Nephron (organoid): ENCODE results near the gene CSRNP2.

Experiments
- H3K27ac Mint-ChIP-seq, 3 experiments: 2 replicates each; pipeline ENCODE4 v1.8.0; 2020; ENCODE audit warnings: mixed read lengths in 3 of 3, mild to moderate bottlenecking in 2 of 3, moderate library complexity in 1 of 3
- H3K27me3 Mint-ChIP-seq: 2 replicates; pipeline ENCODE4 v1.8.0; 2021; ENCODE audit warnings: low read depth, mild to moderate bottlenecking, moderate library complexity, mixed read lengths
- H3K36me3 Mint-ChIP-seq: 2 replicates; pipeline ENCODE4 v1.8.0; 2020; ENCODE audit warnings: low read depth, mixed read lengths
- H3K4me1 Mint-ChIP-seq: 2 replicates; pipeline ENCODE4 v1.8.0; 2020; ENCODE audit warnings: mixed read lengths
- H3K4me3 Mint-ChIP-seq, 3 experiments: 2 replicates each; pipeline ENCODE4 v1.8.0; 2020; ENCODE audit warnings: mild to moderate bottlenecking in 3 of 3, mixed read lengths in 3 of 3, moderate library complexity in 2 of 3
- H3K9me3 Mint-ChIP-seq: 2 replicates; pipeline ENCODE4 v1.8.0; 2020; ENCODE audit warnings: mixed read lengths
- TF ChIP-seq, protein P1 (sequence below), 3 experiments: fragments of 200-600 bp; sonication (generic); IDR thresholded peaks; one replicate each; pipeline ENCODE4 v1.5.0; 2021; ENCODE audit warnings: antibody characterized with exemption in 3 of 3; ENCODE audit not compliant: unreplicated experiment in 3 of 3

The CSRNP2 gene

DNA sequence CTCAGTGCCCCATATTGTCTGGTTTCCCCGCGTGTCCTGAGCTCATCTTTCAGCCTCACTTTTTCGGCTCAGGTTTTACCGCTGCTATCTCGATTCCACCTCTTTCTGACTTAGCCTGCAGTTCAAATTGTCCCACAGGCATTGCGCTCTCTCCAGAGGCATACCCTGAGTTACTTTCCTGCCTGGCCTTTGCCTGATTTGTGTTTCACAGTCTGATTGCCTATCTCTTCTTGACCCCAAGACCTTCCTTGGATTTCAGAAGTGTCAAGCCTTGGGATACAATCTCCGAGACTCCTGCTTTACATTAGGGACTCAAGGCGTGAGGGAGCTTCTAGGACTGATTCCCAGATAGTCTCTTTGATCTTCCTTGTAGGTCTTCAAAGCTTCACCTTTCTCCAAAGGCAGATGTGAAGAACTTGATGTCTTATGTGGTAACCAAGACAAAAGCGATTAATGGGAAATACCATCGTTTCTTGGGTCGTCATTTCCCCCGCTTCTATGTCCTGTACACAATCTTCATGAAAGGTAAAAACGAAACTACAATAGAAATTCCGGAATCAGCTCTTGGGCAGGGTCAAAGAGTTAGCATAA lies 34.6 kb downstream of the CSRNP2 start:
- peak overlapping the region; percentile 91 to 95 (median 95) for H3K27ac Mint-ChIP-seq
- no peaks in the 10 kb centered on the region for H3K9me3 Mint-ChIP-seq
- TF ChIP-seq, protein P1, sequence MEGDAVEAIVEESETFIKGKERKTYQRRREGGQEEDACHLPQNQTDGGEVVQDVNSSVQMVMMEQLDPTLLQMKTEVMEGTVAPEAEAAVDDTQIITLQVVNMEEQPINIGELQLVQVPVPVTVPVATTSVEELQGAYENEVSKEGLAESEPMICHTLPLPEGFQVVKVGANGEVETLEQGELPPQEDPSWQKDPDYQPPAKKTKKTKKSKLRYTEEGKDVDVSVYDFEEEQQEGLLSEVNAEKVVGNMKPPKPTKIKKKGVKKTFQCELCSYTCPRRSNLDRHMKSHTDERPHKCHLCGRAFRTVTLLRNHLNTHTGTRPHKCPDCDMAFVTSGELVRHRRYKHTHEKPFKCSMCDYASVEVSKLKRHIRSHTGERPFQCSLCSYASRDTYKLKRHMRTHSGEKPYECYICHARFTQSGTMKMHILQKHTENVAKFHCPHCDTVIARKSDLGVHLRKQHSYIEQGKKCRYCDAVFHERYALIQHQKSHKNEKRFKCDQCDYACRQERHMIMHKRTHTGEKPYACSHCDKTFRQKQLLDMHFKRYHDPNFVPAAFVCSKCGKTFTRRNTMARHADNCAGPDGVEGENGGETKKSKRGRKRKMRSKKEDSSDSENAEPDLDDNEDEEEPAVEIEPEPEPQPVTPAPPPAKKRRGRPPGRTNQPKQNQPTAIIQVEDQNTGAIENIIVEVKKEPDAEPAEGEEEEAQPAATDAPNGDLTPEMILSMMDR (IDR thresholded peaks at IDR 0.05; ENCODE audit: unreplicated experiment in 3 of 3): no peak
- H3K4me1 Mint-ChIP-seq: peaks cover 18% of the 10 kb centered on the region
- H3K27me3 Mint-ChIP-seq: no peaks in the 10 kb centered on the region
- H3K4me3 Mint-ChIP-seq: peak overlapping the region; percentile 92 to 97 (median 95)
- peaks cover 10% of the 10 kb centered on the region for H3K36me3 Mint-ChIP-seq

DNA sequence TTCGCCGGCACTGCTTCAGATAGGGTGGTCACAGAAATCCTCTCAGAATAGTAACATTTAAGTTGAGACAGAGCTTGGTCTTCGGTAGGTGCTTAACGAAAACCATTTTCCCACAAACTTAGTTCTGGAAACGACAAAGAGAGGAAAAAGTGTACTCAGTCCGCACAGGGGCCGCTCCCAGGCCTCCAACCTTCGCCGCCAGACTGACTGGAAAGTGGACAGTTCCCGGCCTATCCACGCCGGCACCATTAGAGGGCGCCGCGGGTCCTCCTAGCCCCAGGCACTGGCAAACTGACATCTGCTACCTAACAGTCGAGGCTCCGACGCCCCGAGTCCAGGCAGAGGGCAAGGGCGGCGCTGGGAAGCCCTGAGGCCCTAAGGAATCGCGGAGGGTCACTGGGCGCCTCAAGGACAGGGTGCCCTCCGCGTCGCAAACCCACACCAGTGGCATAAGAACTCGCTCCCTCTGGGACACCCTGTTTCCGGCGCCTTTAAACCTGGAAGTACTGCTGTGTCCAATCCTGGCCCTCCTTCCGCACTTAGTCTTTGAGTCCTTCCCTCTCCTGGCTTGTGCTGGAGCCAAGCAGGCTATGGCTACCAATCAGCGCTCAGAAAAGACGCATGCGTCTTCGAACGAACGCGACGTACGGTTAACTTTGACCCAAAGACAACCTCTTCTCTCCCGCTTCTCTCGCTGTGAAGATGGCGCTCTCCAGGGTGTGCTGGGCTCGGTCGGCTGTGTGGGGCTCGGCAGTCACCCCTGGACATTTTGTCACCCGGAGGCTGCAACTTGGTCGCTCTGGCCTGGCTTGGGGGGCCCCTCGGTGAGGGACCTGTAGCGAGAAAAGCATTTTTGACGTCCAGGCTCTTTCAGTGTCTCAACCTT lies 35.5 kb downstream of the CSRNP2 start, which contains the start of gene LETMD1:
Gene LETMD1 (plus strand): TSS at position 673 of the 886 bp plus-strand sequence. CDS start 30 bp downstream, at position 703.
- H3K27me3 Mint-ChIP-seq: no peaks in the 10 kb centered on the region
- peak within 1 kb of the TSS; percentile 91 to 95 (median 95) for H3K27ac Mint-ChIP-seq
- no peaks in the 10 kb centered on the region for H3K9me3 Mint-ChIP-seq
- peak within 1 kb of the TSS; percentile 92 to 97 (median 95) for H3K4me3 Mint-ChIP-seq
- H3K36me3 Mint-ChIP-seq: peaks cover 6% of the 10 kb centered on the region
- TF ChIP-seq, protein P1 (IDR thresholded peaks at IDR 0.05; ENCODE audit: unreplicated experiment in 3 of 3): peak; percentile 95 to 98 (median 97)
- H3K4me1 Mint-ChIP-seq: peaks cover 18% of the 10 kb centered on the region

DNA sequence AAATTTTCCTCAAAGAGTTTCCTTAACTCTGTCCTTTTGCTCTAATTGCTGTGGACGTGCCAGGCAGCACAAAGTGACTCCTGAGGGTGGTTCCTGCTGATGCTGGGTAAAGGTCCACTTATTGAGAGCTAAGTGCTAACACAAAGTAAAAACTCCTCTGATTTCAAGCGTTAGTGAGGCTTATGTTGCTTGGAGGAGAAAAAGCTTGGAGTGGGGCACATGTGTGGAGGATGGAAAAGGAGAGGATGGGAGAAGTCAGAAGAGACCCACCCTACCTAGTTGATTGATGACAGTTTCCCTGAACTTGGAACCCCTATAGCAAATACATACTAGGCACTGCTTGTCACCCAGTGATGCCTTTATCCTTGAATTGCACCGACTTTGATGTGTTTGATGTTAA lies 47.1 kb downstream of the CSRNP2 start:
- TF ChIP-seq, protein P1 (IDR thresholded peaks at IDR 0.05; ENCODE audit: unreplicated experiment in 3 of 3): no peak
- Mint-ChIP-seq H3K36me3 (no peaks in the 10 kb centered on the region), H3K27me3 (no peaks in the 10 kb centered on the region), H3K9me3 (no peaks in the 10 kb centered on the region), H3K4me1 (no peaks in the 10 kb centered on the region), H3K27ac (no peak overlapping the region), H3K4me3 (no peak overlapping the region)

DNA sequence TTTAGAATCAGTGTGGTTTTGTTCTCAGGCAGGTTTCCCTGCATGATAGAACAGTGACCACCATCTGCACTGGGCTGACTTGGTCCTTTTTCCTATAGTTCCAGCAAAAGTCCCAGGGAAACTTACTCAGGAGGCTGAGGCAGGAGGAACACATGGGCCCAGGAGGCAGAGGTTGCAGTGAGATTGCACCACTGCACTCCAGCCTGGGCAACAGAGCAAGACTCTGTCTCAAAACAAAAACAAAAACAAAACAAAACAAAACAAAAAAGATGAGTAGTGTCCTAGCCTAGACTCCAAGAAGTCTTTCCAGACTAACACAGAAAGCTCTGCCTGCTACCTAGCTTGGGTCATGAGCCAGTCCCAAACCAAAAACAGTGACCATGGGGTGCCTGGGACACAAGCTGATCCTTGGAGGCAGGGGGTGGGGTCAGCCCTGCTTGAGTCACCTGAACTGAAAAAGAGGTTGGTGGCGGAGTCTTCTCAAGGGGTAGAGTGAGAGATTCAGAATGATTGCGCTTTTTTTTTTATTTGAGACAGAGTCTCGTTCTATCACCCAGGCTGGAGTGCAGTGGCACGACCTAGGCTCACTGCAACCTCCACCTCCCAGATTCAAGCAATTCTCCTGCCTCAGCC lies 49.8 kb downstream of the CSRNP2 start:
- Mint-ChIP-seq H3K4me1 (no peaks in the 10 kb centered on the region), H3K27ac (no peak overlapping the region), H3K27me3 (no peaks in the 10 kb centered on the region), H3K4me3 (no peak overlapping the region), H3K9me3 (no peaks in the 10 kb centered on the region), H3K36me3 (no peaks in the 10 kb centered on the region)
- TF ChIP-seq, protein P1 (IDR thresholded peaks at IDR 0.05; ENCODE audit: unreplicated experiment in 3 of 3): no peak

DNA sequence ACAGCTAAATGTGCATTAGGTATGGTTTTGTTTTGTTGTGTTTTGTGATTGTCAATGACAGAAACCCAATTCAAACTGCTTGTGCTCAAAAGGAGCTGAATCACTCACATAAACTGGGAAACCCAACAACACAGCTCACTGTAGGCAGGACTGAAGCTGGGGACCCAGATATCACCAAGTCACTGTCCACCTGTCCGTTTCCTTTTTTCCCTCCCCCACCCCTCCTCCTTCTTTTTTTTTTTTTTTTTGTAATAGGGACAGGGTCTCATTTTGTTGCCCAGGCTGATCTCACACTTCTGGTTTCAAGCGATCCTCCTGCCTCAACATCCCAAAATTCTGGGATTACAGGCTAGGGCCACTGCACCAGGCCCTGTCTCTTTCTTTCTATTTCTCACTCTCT lies 50.3 kb downstream of the CSRNP2 start:
- no peak overlapping the region for H3K27ac Mint-ChIP-seq
- no peaks in the 10 kb centered on the region for H3K4me1 Mint-ChIP-seq
- H3K9me3 Mint-ChIP-seq: no peaks in the 10 kb centered on the region
- H3K4me3 Mint-ChIP-seq: no peak overlapping the region
- TF ChIP-seq, protein P1 (IDR thresholded peaks at IDR 0.05; ENCODE audit: unreplicated experiment in 3 of 3): no peak
- no peaks in the 10 kb centered on the region for H3K36me3 Mint-ChIP-seq
- no peaks in the 10 kb centered on the region for H3K27me3 Mint-ChIP-seq
